ENCODE data around the gene ACAP2.

- TF ChIP-seq CTCF (IDR thresholded peaks at IDR 0.05), result no peak
- TF ChIP-seq FOXS1 (CRISPR knock-in tag; IDR thresholded peaks at IDR 0.05), result no peak
Measured at GRCh38 chr3:195226445-195226844, 216.4 kb downstream of the ACAP2 start.

Measured in A549 (cell line).